GM23248 (cell line): ENCODE measurements around the gene DBI. TPM values are rescaled to one million over a fixed set of nuclear protein-coding genes. Genes with fewer than 3 reads are reported as not detected.
A peak's percentile ranks its signal among the peaks of the same experiment; 100 is the strongest.

Experiments
- DNase-seq: peaks from one replicate; pipeline ENCODE4 v3.0.0-alpha.2; 2015
- H2AFZ ChIP-seq: fragments of 200-600 bp; sonication (generic); 2 replicates; pipeline ENCODE4 v1.6.1; 2016; ENCODE audit warnings: antibody characterized with exemption
- H3F3A ChIP-seq: fragments of 200-600 bp; sonication (generic); 2 replicates; pipeline ENCODE4 v1.6.1; 2016; ENCODE audit warnings: mild to moderate bottlenecking, antibody characterized with exemption, mixed run types; ENCODE audit not compliant: insufficient read depth
- H3K27ac ChIP-seq: fragments of 200-600 bp; sonication (generic); 2 replicates; pipeline ENCODE4 v1.5.1; 2016; ENCODE audit warnings: mild to moderate bottlenecking
- H3K27me3 ChIP-seq: fragments of 200-600 bp; sonication (generic); replicated peaks from 2 replicates; pipeline ENCODE4 v1.6.1; 2016; ENCODE audit warnings: mild to moderate bottlenecking; ENCODE audit not compliant: insufficient read depth
- H3K36me3 ChIP-seq: fragments of 200-600 bp; sonication (generic); 2 replicates; pipeline ENCODE4 v1.6.1; 2016; ENCODE audit warnings: low read depth, mild to moderate bottlenecking
- H3K4me1 ChIP-seq: fragments of 200-600 bp; sonication (generic); 2 replicates; pipeline ENCODE4 v1.6.1; 2016; ENCODE audit warnings: mild to moderate bottlenecking; ENCODE audit not compliant: insufficient read depth
- H3K4me2 ChIP-seq: fragments of 200-600 bp; sonication (generic); one replicate; pipeline ENCODE4 v1.6.1; 2016; ENCODE audit warnings: mild to moderate bottlenecking; ENCODE audit not compliant: unreplicated experiment
- H3K4me3 ChIP-seq: fragments of 200-600 bp; sonication (generic); 2 replicates; pipeline ENCODE4 v1.5.1; 2016; ENCODE audit warnings: mild to moderate bottlenecking
- H3K79me2 ChIP-seq: fragments of 200-600 bp; sonication (generic); 2 replicates; pipeline ENCODE4 v1.6.1; 2016; ENCODE audit warnings: mild to moderate bottlenecking; ENCODE audit not compliant: insufficient read depth
- H3K9ac ChIP-seq: fragments of 200-600 bp; sonication (generic); 2 replicates; pipeline ENCODE4 v1.6.1; 2016; ENCODE audit warnings: mild to moderate bottlenecking
- H3K9me2 ChIP-seq: fragments of 200-600 bp; sonication (generic); 2 replicates; pipeline ENCODE4 v1.6.1; 2016; ENCODE audit warnings: mixed run types, mild to moderate bottlenecking, moderate library complexity; ENCODE audit not compliant: insufficient read depth
- H3K9me3 ChIP-seq: fragments of 200-600 bp; sonication (generic); one replicate; pipeline ENCODE4 v1.6.1; 2017; ENCODE audit warnings: low read depth
- H4K20me1 ChIP-seq: fragments of 200-600 bp; sonication (generic); 2 replicates; pipeline ENCODE4 v1.6.0; 2016; ENCODE audit not compliant: insufficient read depth
- EZH2 ChIP-seq: fragments of 200-600 bp; sonication (generic); IDR thresholded peaks from 2 replicates; pipeline ENCODE4 v1.6.1; 2018; ENCODE audit warnings: antibody characterized with exemption, mild to moderate bottlenecking; ENCODE audit not compliant: insufficient read depth, poor library complexity, severe bottlenecking
- EZH2phosphoT487 ChIP-seq: fragments of 200-600 bp; sonication (generic); IDR thresholded peaks from 2 replicates; pipeline ENCODE4 v1.6.1; 2018; ENCODE audit warnings: antibody characterized with exemption, moderate library complexity, mild to moderate bottlenecking, low read depth; ENCODE audit not compliant: insufficient read depth
- whole genome bisulfite sequencing, 2 experiments: methylation state at CpG; one replicate each; pipeline ENCODE4 v1.1.6; 2015 to 2017; ENCODE audit warnings: low lambda C conversion rate in 2 of 2, low coverage in 1 of 2; ENCODE audit errors: missing lambda C conversion rate in 2 of 2; 5-methylcytosine and 5-hydroxymethylcytosine counted together
- in situ Hi-C: fragments of 300-500 bp; cut with MboI; formaldehyde crosslinking; loops from 2 replicates; pipeline ENCODE4 v1.15.0; 2020
- polyA plus RNA-seq: library from polyadenylated mRNA; unstranded; fragments of >200 nt; fragmentation: Nextera tagmentation; extraction: Ambion mirVana; gene quantifications from 2 replicates; pipeline ENCODE4 v1.2.1, GENCODE V29; 2016
- total RNA-seq: library from RNA; depleted of rRNA; stranded (reverse); fragments of >200 nt; shearing (Covaris generic); gene quantifications from 2 replicates; pipeline ENCODE4 v1.2.3, GENCODE V29; 2014

The DBI gene
- total and polyA plus RNA-seq, 2 experiments from 2014 or later = 41.6 to 199 TPM

DNA sequence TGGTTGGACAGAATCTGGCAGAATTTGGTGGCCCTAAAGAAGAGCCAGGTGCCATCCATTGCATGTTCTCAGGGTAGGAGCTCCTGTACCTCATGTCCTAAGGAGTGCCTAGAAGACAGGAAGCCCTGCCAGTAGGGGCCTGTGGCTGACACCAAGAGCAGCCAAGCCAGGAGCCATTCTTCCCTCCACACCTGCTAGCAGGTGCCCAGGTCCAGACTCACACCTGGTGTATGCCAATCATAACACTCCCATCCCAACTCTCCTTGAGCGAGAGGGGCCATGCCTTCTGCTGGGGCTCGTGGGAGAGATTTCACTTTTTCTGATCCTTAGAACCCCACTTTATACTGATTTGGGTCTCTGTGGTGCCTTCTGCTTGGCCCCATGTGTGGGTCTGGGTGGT lies 38.4 kb downstream of the DBI start:
- Histone ChIP-seq H3K27ac (no peak overlapping the region), H3K9me3 (no peaks in the 10 kb centered on the region), H3K79me2 (no peaks in the 10 kb centered on the region), H3K9me2 (no peaks in the 10 kb centered on the region), H3K4me1 (no peaks in the 10 kb centered on the region), H3K36me3 (no peaks in the 10 kb centered on the region), H4K20me1 (no peaks in the 10 kb centered on the region), H2AFZ (no peak overlapping the region), H3K4me2 (no peak overlapping the region), H3F3A (no peaks in the 10 kb centered on the region), H3K4me3 (no peak overlapping the region), H3K27me3 (peaks cover 5% of the 10 kb centered on the region; the same call in 1 of the 2 replicates), H3K9ac (no peak overlapping the region)
- 53% methylated on average over 2 of the region's 2 CpGs for WGBS, 2 experiments
- TF ChIP-seq EZH2 (no peak), EZH2phosphoT487 (no peak)
- DNase-seq = no peak
- in situ Hi-C loops = loop anchor here (5.0 to 10.0 kb wide), 2 partner anchors 67 to 250 kb away; no protein-coding TSS in a partner anchor

- Histone ChIP-seq H3F3A (no peaks in the 10 kb centered on the region), H3K27ac (no peak overlapping the region), H3K36me3 (no peaks in the 10 kb centered on the region), H4K20me1 (no peaks in the 10 kb centered on the region), H3K4me1 (no peaks in the 10 kb centered on the region), H3K9me3 (no peaks in the 10 kb centered on the region), H3K79me2 (no peaks in the 10 kb centered on the region), H3K9me2 (no peaks in the 10 kb centered on the region), H3K9ac (no peak overlapping the region), H3K4me2 (no peak overlapping the region), H3K27me3 (peaks cover 15% of the 10 kb centered on the region; the same call in 1 of the 2 replicates), H2AFZ (no peak overlapping the region; the same call in 1 of the 2 replicates), H3K4me3 (no peak overlapping the region)
- in situ Hi-C loops = loop anchor here (5.0 to 10.0 kb wide), 2 partner anchors 65 to 247 kb away; no protein-coding TSS in a partner anchor
- peak; percentile 71 for DNase-seq
- no peak for TF ChIP-seq EZH2
- TF ChIP-seq EZH2phosphoT487 = no peak
- WGBS, 2 experiments = 44% methylated on average over 7 of the region's 7 CpGs
These were observed 40.8 kb downstream of the DBI start for GRCh38 chr2:119407430-119408220.

DNA sequence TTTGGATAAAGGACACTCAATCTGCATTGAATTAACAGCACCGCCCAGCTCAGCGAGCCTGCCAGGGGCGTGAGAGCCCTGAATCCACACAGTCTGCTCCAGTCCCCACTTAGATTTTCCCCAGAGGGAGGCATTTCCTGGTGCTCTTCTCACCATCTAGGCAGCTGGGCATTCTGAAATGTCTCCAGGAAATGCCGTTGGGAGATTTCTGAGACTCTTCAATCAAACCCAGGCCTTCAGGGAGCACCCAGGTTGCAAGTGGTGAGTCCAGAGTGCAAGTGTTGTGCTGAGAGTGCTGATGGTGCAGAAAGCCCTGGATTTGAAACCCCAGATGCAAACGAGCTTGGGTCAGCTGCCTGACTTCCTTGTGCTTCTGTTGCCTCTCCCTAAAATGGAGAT lies 41.4 kb downstream of the DBI start:
- Histone ChIP-seq H3K9me2 (no peaks in the 10 kb centered on the region), H3K27me3 (peaks cover 15% of the 10 kb centered on the region; the same call in 1 of the 2 replicates), H3K27ac (no peak overlapping the region), H3K36me3 (no peaks in the 10 kb centered on the region), H2AFZ (peak overlapping the region; percentile 20; the same call in 1 of the 2 replicates), H3K79me2 (no peaks in the 10 kb centered on the region), H3K4me2 (no peak overlapping the region), H4K20me1 (no peaks in the 10 kb centered on the region), H3F3A (no peaks in the 10 kb centered on the region), H3K4me1 (no peaks in the 10 kb centered on the region), H3K9me3 (no peaks in the 10 kb centered on the region), H3K9ac (no peak overlapping the region), H3K4me3 (no peak overlapping the region)
- in situ Hi-C loops = loop anchor here (5.0 to 10.0 kb wide), 2 partner anchors 64 to 247 kb away; no protein-coding TSS in a partner anchor
- no peak for TF ChIP-seq EZH2
- DNase-seq = peak; percentile 24
- 10 to 15% methylated on average over 5 of the region's 5 CpGs for WGBS, 2 experiments

DNA sequence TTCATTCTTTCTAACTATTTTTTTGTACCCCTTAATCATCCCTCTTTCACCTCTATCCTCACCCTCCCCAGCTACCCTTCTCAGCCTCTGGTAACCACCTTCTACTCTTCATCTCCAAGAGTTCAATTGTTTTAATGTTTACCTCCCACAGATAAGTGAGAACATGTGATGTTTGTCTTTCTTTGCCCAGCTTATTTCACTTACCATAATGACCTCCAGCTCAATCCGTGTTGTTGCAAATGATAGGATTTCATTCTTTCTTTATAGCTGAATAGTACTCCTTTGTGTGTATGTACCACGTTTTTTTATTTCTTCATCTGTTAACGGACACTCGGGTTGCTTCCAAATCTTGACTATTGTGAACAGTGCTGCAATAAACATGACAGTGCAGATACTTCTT lies 42.7 kb downstream of the DBI start:
- Histone ChIP-seq H3K4me2 (no peak overlapping the region), H3K27me3 (peaks cover 15% of the 10 kb centered on the region; the same call in 1 of the 2 replicates), H3K27ac (no peak overlapping the region), H2AFZ (no peak overlapping the region), H3K36me3 (no peaks in the 10 kb centered on the region), H3K4me3 (no peak overlapping the region), H3K9me3 (no peaks in the 10 kb centered on the region), H4K20me1 (no peaks in the 10 kb centered on the region), H3K4me1 (no peaks in the 10 kb centered on the region), H3K9ac (no peak overlapping the region), H3K9me2 (no peaks in the 10 kb centered on the region), H3F3A (peaks cover 4% of the 10 kb centered on the region; the same call in 1 of the 2 replicates), H3K79me2 (no peaks in the 10 kb centered on the region)
- 61 to 62% methylated on average over 4 of the region's 4 CpGs for WGBS, 2 experiments
- in situ Hi-C loops = loop anchor here (5.0 to 10.0 kb wide), 2 partner anchors 63 to 245 kb away; no protein-coding TSS in a partner anchor
- no peak for DNase-seq
- TF ChIP-seq EZH2phosphoT487 (no peak), EZH2 (no peak)
